Right lobe of liver (tissue), 4 donors: Measurements from ENCODE around the gene FCER2.

Experiments used
- POLR2A ChIP-seq: fragments of 450-650 bp; IDR thresholded peaks from one replicate; pipeline ENCODE4 v1.6.1; 2017; ENCODE audit warnings: antibody characterized with exemption, mild to moderate bottlenecking
- TF ChIP-seq, protein P1 (sequence below), 4 donors: fragments of 200-600 bp in 3 of 4; fragments of 450-650 bp in 1 of 4; IDR thresholded peaks; one replicate each; pipeline versions ENCODE4 v1.5.1 to v1.8.0; 2016 to 2022; ENCODE audit warnings: antibody characterized with exemption in 4 of 4, mild to moderate bottlenecking in 2 of 4
- donor health status: DM: no; HTN: no; CAD: no.
- donor health status: DM: no; HTN: no; CAD: no.
- donor health status: DM: no; HTN: yes; CAD: no.

DNA sequence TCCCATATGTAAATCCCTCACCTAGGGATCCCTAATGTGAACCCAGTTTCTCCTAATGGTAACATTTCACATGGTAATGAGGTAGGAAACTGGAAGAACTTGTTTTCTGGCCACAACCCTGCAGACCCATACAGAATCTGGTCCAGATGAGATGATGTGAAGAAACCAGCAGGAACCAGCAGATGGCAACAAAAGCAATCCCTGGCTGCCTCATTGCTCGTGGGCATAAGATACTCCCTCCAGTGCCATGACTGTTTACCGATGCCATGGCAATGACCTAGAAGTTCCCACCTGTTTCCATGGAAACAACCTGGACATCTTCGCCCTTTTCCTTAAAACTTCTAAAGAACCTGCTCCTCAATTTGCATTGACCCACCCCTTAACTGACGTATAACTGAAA lies 46.8 kb upstream of the FCER2 start:
- TF ChIP-seq, protein P1, sequence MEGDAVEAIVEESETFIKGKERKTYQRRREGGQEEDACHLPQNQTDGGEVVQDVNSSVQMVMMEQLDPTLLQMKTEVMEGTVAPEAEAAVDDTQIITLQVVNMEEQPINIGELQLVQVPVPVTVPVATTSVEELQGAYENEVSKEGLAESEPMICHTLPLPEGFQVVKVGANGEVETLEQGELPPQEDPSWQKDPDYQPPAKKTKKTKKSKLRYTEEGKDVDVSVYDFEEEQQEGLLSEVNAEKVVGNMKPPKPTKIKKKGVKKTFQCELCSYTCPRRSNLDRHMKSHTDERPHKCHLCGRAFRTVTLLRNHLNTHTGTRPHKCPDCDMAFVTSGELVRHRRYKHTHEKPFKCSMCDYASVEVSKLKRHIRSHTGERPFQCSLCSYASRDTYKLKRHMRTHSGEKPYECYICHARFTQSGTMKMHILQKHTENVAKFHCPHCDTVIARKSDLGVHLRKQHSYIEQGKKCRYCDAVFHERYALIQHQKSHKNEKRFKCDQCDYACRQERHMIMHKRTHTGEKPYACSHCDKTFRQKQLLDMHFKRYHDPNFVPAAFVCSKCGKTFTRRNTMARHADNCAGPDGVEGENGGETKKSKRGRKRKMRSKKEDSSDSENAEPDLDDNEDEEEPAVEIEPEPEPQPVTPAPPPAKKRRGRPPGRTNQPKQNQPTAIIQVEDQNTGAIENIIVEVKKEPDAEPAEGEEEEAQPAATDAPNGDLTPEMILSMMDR (IDR thresholded peaks at IDR 0.05), result no peak
- TF ChIP-seq POLR2A, result no peak
